ENCODE data around the gene NPHS2.

GRCh38 chr1:179558078-179558477, 17.7 kb downstream of the NPHS2 start:
- no peak for TF ChIP-seq CTCF (conservative IDR thresholded peaks at IDR 0.05; ENCODE audit: low read depth, low read length)
- peak; percentile 20; the same call in 1 of the 2 replicates for TF ChIP-seq CEBPB (IDR thresholded peaks at IDR 0.05; ENCODE audit: low read depth, low read length)
- TF ChIP-seq BHLHE40 (IDR thresholded peaks at IDR 0.05; ENCODE audit: low read depth, low read length) = no peak

Measured in IMR-90 (cell line).